HG03066 (cell line): ENCODE data around the gene TTLL12.
A peak's percentile ranks its signal among the peaks of the same experiment; 100 is the strongest.

ENCODE experiments used
- ATAC-seq: cut with Tn5 transposase; IDR thresholded peaks from one replicate; pipeline ENCODE4 v1.9.1; 2021; ENCODE audit warnings: low read depth; ENCODE audit not compliant: unreplicated experiment

TTLL12 gene

GRCh38 chr22:43200555-43200954 is 13.6 kb upstream of the TTLL12 start:
- ATAC-seq, result no peak

GRCh38 chr22:43200031-43200430 is 13.1 kb upstream of the TTLL12 start:
- no peak for ATAC-seq

GRCh38 chr22:43199541-43199940 is 12.6 kb upstream of the TTLL12 start:
- no peak for ATAC-seq

- ATAC-seq, result no peak
Measured at GRCh38 chr22:43198936-43199335, 12.0 kb upstream of the TTLL12 start.

GRCh38 chr22:43198126-43198525 is 11.2 kb upstream of the TTLL12 start:
- ATAC-seq, result no peak

GRCh38 chr22:43197271-43197941 is 10.5 kb upstream of the TTLL12 start:
- no peak for ATAC-seq

GRCh38 chr22:43191831-43192230 is 4.9 kb upstream of the TTLL12 start:
- ATAC-seq, result no peak

- ATAC-seq, result no peak
Measured at GRCh38 chr22:43188829-43189545, 2.1 kb upstream of the TTLL12 start.

- peak; percentile 80 for ATAC-seq
Measured at GRCh38 chr22:43187171-43188099, 501 bp upstream of the TTLL12 start.

GRCh38 chr22:43185860-43186261 is 1.1 kb downstream of the TTLL12 start:
- ATAC-seq, result no peak

- ATAC-seq, result no peak
Measured at GRCh38 chr22:43183496-43184277, 3.2 kb downstream of the TTLL12 start.

GRCh38 chr22:43182726-43183125 is 4.2 kb downstream of the TTLL12 start:
- ATAC-seq, result no peak

GRCh38 chr22:43182118-43182517 is 4.8 kb downstream of the TTLL12 start:
- no peak for ATAC-seq

GRCh38 chr22:43181321-43182076 is 5.4 kb downstream of the TTLL12 start:
- no peak for ATAC-seq

GRCh38 chr22:43180670-43181069 is 6.3 kb downstream of the TTLL12 start:
- ATAC-seq, result no peak

- ATAC-seq, result no peak
Measured at GRCh38 chr22:43179911-43180195, 7.1 kb downstream of the TTLL12 start.

GRCh38 chr22:43179146-43179910 is 7.6 kb downstream of the TTLL12 start:
- no peak for ATAC-seq

- ATAC-seq, result no peak
Measured at GRCh38 chr22:43177479-43177878, 9.5 kb downstream of the TTLL12 start.

- ATAC-seq, result no peak
Measured at GRCh38 chr22:43176090-43176489, 10.8 kb downstream of the TTLL12 start.
